HepG2 (cell line): ENCODE data around the gene FOXR1. TPM values are rescaled to one million over a fixed set of nuclear protein-coding genes. Genes with fewer than 3 reads are reported as not detected.

Source experiments
- ATAC-seq: fragments of 200-7000 bp; cut with Tn5 transposase; 3 replicates; pipeline ENCODE4 v1.9.1; 2020; ENCODE audit warnings: mild to moderate bottlenecking, moderate library complexity
- BruUV-seq: library from RNA; stranded (reverse); fragments of 400-500 nt; replicated peaks from 2 replicates; lab custom pipeline; 2021; lab: Mats Ljungman, UMichigan
- CTCF ChIA-PET: fragments of 300-600 bp; formaldehyde crosslinking; extraction: SDS; loops from one replicate; lab custom pipeline; 2021; ENCODE audit warnings: low total read pairs, inconsistent platforms, low intra/inter-chr PET ratio; lab: Yijun Ruan, JAX
- POLR2A ChIA-PET: fragments of 350-600 bp; sonication (Branson Sonifier 250); formaldehyde crosslinking; loops from one replicate; lab custom pipeline; 2020; ENCODE audit warnings: antibody characterized with exemption, inconsistent platforms; lab: Yijun Ruan, JAX
- DNase-seq: peaks from one replicate; pipeline ENCODE4 v3.0.0-alpha.2; 2015; ENCODE audit warnings: low spot score
- FAIRE-seq: peaks from 3 replicates; lab custom pipeline; 2011; peaks lifted over from hg19 to GRCh38; lab: Jason Lieb, UNC
- H2AFZ ChIP-seq: one replicate; pipeline ENCODE4 v1.6.1; 2011; ENCODE audit warnings: low read length, inconsistent platforms
- H3K27ac ChIP-seq: fragments of 300-600 bp; 3 replicates; pipeline ENCODE4 v1.8.0; 2011; ENCODE audit warnings: mixed run types, mild to moderate bottlenecking, mixed read lengths, low read length, inconsistent platforms; ENCODE audit not compliant: insufficient read depth; ENCODE audit errors: extremely low read length
- H3K27me3 ChIP-seq, 2 experiments: fragments of 200-600 bp in 1 of 2; 2 replicates in 1 of 2; 3 replicates in 1 of 2; pipeline versions ENCODE4 v1.6.0 to v1.8.0; 2011; ENCODE audit warnings: low read length in 2 of 2, mild to moderate bottlenecking in 2 of 2, moderate library complexity in 2 of 2, inconsistent platforms in 1 of 2; ENCODE audit not compliant: insufficient read depth in 2 of 2, control insufficient read depth in 1 of 2
- H3K36me3 ChIP-seq, 2 experiments: fragments of 200-600 bp in 1 of 2; replicated peaks in 1 of 2; 2 replicates in 1 of 2; 3 replicates in 1 of 2; pipeline versions ENCODE4 v1.5.1 to v1.8.0; 2011; ENCODE audit warnings: low read length in 2 of 2, inconsistent platforms in 1 of 2; ENCODE audit not compliant: insufficient read depth in 2 of 2, control insufficient read depth in 1 of 2
- H3K4me1 ChIP-seq: 2 replicates; pipeline ENCODE4 v1.5.1; 2012; ENCODE audit warnings: low read length, inconsistent platforms; ENCODE audit not compliant: insufficient read depth
- H3K4me2 ChIP-seq: 2 replicates; pipeline ENCODE4 v1.6.0; 2011; ENCODE audit warnings: low read depth, low read length, inconsistent platforms
- H3K4me3 ChIP-seq, 3 experiments: fragments of 200-600 bp in 1 of 3; sonication (generic), shearing (Covaris generic) in 1 of 3; replicated peaks in 1 of 3; 2 replicates each; pipeline ENCODE4 v1.5.1; 2011 to 2016; ENCODE audit warnings: low read length in 3 of 3, inconsistent platforms in 2 of 3, low read depth in 2 of 3, mild to moderate bottlenecking in 2 of 3, control low read depth in 1 of 3, mixed read lengths in 1 of 3; ENCODE audit not compliant: insufficient read depth in 1 of 3
- H3K79me2 ChIP-seq: one replicate; pipeline ENCODE4 v1.6.1; 2011; ENCODE audit warnings: low read length, inconsistent platforms; ENCODE audit not compliant: insufficient read depth
- H3K9ac ChIP-seq: 2 replicates; pipeline ENCODE4 v1.6.0; 2011; ENCODE audit warnings: mild to moderate bottlenecking, low read depth, low read length, inconsistent platforms; ENCODE audit not compliant: insufficient read depth
- H3K9me3 ChIP-seq: 2 replicates; pipeline ENCODE4 v1.5.1; 2012; ENCODE audit warnings: mild to moderate bottlenecking, low read length
- H4K20me1 ChIP-seq: 2 replicates; pipeline ENCODE4 v1.6.0; 2011; ENCODE audit warnings: inconsistent platforms, mild to moderate bottlenecking, low read length, moderate library complexity; ENCODE audit not compliant: insufficient read depth
- CBFB ChIP-seq: sonication (generic); formaldehyde crosslinking; IDR thresholded peaks from 2 replicates; pipeline ENCODE4 v1.4.0; 2020; ENCODE audit warnings: missing genetic modification reagents
- EEA1 ChIP-seq: sonication (generic); formaldehyde crosslinking; IDR thresholded peaks from 2 replicates; pipeline ENCODE4 v1.5.1; 2020; ENCODE audit warnings: mild to moderate bottlenecking, missing genetic modification reagents, borderline replicate concordance
- GABPA ChIP-seq, 2 experiments: IDR thresholded peaks; 2 replicates each; pipeline ENCODE4 v1.6.1; 2011 to 2016; ENCODE audit warnings: low read depth in 2 of 2, low read length in 1 of 2, missing biosample characterization in 1 of 2, missing genetic modification characterization in 1 of 2
- GLI4 ChIP-seq: sonication (generic); formaldehyde crosslinking; IDR thresholded peaks from 2 replicates; pipeline ENCODE4 v1.5.1; 2020; ENCODE audit warnings: missing genetic modification reagents, mild to moderate bottlenecking, moderate library complexity, borderline replicate concordance
- NCOA1 ChIP-seq: sonication (generic); formaldehyde crosslinking; IDR thresholded peaks from 2 replicates; pipeline ENCODE4 v1.9.0; 2021; ENCODE audit warnings: missing genetic modification reagents
- NFIB ChIP-seq: sonication (generic); formaldehyde crosslinking; IDR thresholded peaks from 2 replicates; pipeline ENCODE4 v1.9.0; 2021; ENCODE audit warnings: missing genetic modification reagents, mild to moderate bottlenecking, borderline replicate concordance
- RNF2 ChIP-seq: fragments of 450-650 bp; conservative IDR thresholded peaks from 2 replicates; pipeline ENCODE4 v1.6.1; 2016; ENCODE audit warnings: low read depth
- ZFY ChIP-seq: sonication (generic); formaldehyde crosslinking; IDR thresholded peaks from 2 replicates; pipeline ENCODE4 v1.4.0; 2020; ENCODE audit warnings: missing genetic modification reagents
- ZNF20 ChIP-seq: sonication (generic); formaldehyde crosslinking; IDR thresholded peaks from 2 replicates; pipeline ENCODE4 v1.4.0; 2020; ENCODE audit warnings: mild to moderate bottlenecking, moderate library complexity, missing genetic modification reagents
- ZNF24 ChIP-seq: fragments of 450-650 bp; IDR thresholded peaks from 2 replicates; pipeline ENCODE4 v1.6.1; 2017; ENCODE audit warnings: antibody characterized with exemption, mild to moderate bottlenecking
- ZNF3 ChIP-seq: IDR thresholded peaks from 2 replicates; pipeline ENCODE4 v1.7.0; 2017; ENCODE audit warnings: inconsistent platforms
- ZNF598 ChIP-seq: sonication (generic); formaldehyde crosslinking; IDR thresholded peaks from 2 replicates; pipeline ENCODE4 v1.5.1; 2020; ENCODE audit warnings: mild to moderate bottlenecking, missing genetic modification reagents, borderline replicate concordance
- ZNF749 ChIP-seq: sonication (generic); formaldehyde crosslinking; IDR thresholded peaks from 2 replicates; pipeline ENCODE4 v1.8.0; 2022; ENCODE audit warnings: mild to moderate bottlenecking, missing genetic modification reagents, moderate library complexity, borderline replicate concordance
- ZNF775 ChIP-seq: sonication (generic); formaldehyde crosslinking; IDR thresholded peaks from 2 replicates; pipeline ENCODE4 v1.4.0; 2020; ENCODE audit warnings: missing genetic modification reagents, mild to moderate bottlenecking, moderate library complexity, borderline replicate concordance
- whole genome bisulfite sequencing: methylation state at CpG from one replicate; pipeline ENCODE4 v1.1.6; 2017; ENCODE audit warnings: low lambda C conversion rate; 5-methylcytosine and 5-hydroxymethylcytosine counted together
- in situ Hi-C: cut with HindIII; loops from 2 replicates; pipeline ENCODE4 v1.10.0; 2017; ENCODE audit warnings: low pct_unique_long_range_greater_than_20kb; ENCODE audit not compliant: extremely low pct_ligation_motif_present
- intact Hi-C: fragments of 100-400 bp; cut with micrococcal nuclease; formaldehyde crosslinking; loops from one replicate; pipeline ENCODE4 v1.10.0; 2022; ENCODE audit not compliant: unreplicated experiment
- polyA plus RNA-seq, 8 experiments: library from polyadenylated mRNA; depleted of rRNA in 3 of 8; stranded (reverse) in 7 of 8; unstranded in 1 of 8; fragments of >200 nt; fragmentation: Illumina TruSeq in 4 of 8; extraction: Trizol in 4 of 8; gene quantifications; 2 replicates each; pipeline versions ENCODE4 v1.2.1 to v1.2.3, GENCODE V29; 2011 to 2016; ENCODE audit warnings: low read depth in 4 of 8, missing spikeins in 1 of 8, mixed read lengths in 1 of 8; ENCODE audit not compliant: insufficient read depth in 1 of 8
- total RNA-seq, 5 experiments: library from RNA; depleted of rRNA; stranded (reverse); fragments of >200 nt; fragmentation: Illumina TruSeq; extraction: Trizol; gene quantifications; 2 replicates each; pipeline ENCODE4 v1.2.3, GENCODE V29; 2016; ENCODE audit warnings: low read depth in 1 of 5
- TF ChIP-seq, protein P1 (sequence below): sonication (generic); formaldehyde crosslinking; IDR thresholded peaks from 2 replicates; pipeline ENCODE4 v1.4.0; 2020; ENCODE audit warnings: missing genetic modification reagents

Gene FOXR1
- total and polyA plus RNA-seq, 2 of the 13 experiments (the other 11 are each of a cell fraction or from before 2014, with no cell fraction given) = not detected

DNA sequence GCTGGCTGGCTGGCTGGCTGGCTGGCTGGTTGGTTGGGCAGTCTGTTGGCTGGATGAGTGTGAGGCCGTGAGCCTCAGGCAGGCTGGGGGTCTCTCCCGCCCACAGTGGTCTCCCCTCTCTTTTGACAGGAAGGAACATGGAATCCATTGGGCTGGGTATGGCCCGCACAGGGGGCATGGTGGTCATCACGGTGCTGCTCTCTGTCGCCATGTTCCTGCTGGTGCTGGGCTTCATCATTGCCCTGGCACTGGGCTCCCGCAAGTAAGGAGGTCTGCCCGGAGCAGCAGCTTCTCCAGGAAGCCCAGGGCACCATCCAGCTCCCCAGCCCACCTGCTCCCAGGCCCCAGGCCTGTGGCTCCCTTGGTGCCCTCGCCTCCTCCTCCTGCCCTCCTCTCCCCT is 13.6 kb upstream of the FOXR1 start:
- H2AFZ ChIP-seq = no peak overlapping the region
- WGBS = 11% methylated on average over 3 of the region's 8 CpGs
- no TSS peak for BruUV-seq
- no peak overlapping the region for H3K4me2 ChIP-seq
- H3K4me1 ChIP-seq = no peaks in the 10 kb centered on the region; the same call in 1 of the 2 replicates
- H3K9ac ChIP-seq = no peak overlapping the region
- CTCF ChIA-PET = no interaction called here
- POLR2A ChIA-PET = no interaction called here
- FAIRE-seq (no peak), DNase-seq (no peak), ATAC-seq (no peak)
- intact Hi-C loops = no loop called here
- no peak overlapping the region for H3K27ac ChIP-seq
- peaks cover 2 to 61% of the 10 kb centered on the region in 2 experiments; a peak in 4 of 5 replicates for H3K27me3 ChIP-seq
- no peaks in the 10 kb centered on the region for H3K79me2 ChIP-seq
- no peak overlapping the region for H3K4me3 ChIP-seq
- in situ Hi-C loops = loop anchor here (5.0 kb wide), 1 partner anchor 266 kb away; no protein-coding TSS in a partner anchor
- H3K9me3 ChIP-seq = no peaks in the 10 kb centered on the region
- TF ChIP-seq ZNF20 (no peak), GABPA (IDR thresholded peaks at IDR 0.05; ENCODE audit: low read depth, low read length) (no peak), GABPA (CRISPR knock-in tag; IDR thresholded peaks at IDR 0.05; ENCODE audit: low read depth) (no peak), ZNF775 (CRISPR knock-in tag) (no peak), ZNF749 (CRISPR knock-in tag) (no peak), ZNF24 (no peak)
- no peaks in the 10 kb centered on the region for H3K36me3 ChIP-seq
- no peaks in the 10 kb centered on the region for H4K20me1 ChIP-seq

DNA sequence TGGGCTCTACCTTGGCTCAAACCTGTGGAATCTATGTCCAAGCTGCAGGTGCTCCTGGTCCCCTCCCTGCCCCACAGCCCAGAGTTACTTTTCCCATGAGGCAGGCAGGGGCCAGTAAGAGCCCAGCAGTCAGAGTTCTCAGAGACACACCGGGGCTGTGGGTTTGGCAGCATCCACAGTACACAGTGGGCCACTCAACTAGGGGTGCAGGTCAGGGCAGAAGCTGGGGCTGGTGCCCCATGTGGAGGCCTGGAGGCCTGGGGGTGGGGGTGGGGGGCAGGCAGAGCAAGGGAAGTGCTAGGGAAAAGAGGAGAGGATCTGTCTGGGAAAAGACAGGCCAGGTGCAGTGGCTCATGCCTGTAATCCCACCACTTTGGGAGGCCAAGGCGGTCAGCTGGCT is 13.0 kb upstream of the FOXR1 start:
- CTCF ChIA-PET = no interaction called here
- no peaks in the 10 kb centered on the region for H3K36me3 ChIP-seq
- WGBS = 6% methylated on average over 2 of the region's 2 CpGs
- DNase-seq = no peak
- H4K20me1 ChIP-seq = no peaks in the 10 kb centered on the region
- H3K9ac ChIP-seq = no peak overlapping the region
- no peak for FAIRE-seq
- POLR2A ChIA-PET = no interaction called here
- H3K27ac ChIP-seq = no peak overlapping the region
- peaks cover 2 to 58% of the 10 kb centered on the region in 2 experiments; a peak in 4 of 5 replicates for H3K27me3 ChIP-seq
- no peaks in the 10 kb centered on the region; the same call in 1 of the 2 replicates for H3K4me1 ChIP-seq
- in situ Hi-C loops (loop anchor here (5.0 kb wide), 1 partner anchor 266 kb away; no protein-coding TSS in a partner anchor), intact Hi-C loops (no loop called here)
- TF ChIP-seq RNF2 (no peak), ZNF3 (no peak), CBFB (CRISPR knock-in tag) (no peak), ZNF598 (CRISPR knock-in tag) (no peak), GLI4 (no peak), EEA1 (CRISPR knock-in tag) (no peak), NFIB (no peak), ZFY (CRISPR knock-in tag) (no peak), NCOA1 (no peak)
- TF ChIP-seq, protein P1, sequence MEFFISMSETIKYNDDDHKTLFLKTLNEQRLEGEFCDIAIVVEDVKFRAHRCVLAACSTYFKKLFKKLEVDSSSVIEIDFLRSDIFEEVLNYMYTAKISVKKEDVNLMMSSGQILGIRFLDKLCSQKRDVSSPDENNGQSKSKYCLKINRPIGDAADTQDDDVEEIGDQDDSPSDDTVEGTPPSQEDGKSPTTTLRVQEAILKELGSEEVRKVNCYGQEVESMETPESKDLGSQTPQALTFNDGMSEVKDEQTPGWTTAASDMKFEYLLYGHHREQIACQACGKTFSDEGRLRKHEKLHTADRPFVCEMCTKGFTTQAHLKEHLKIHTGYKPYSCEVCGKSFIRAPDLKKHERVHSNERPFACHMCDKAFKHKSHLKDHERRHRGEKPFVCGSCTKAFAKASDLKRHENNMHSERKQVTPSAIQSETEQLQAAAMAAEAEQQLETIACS = no peak
- ATAC-seq = no peak
- H3K4me2 ChIP-seq = no peak overlapping the region
- no peaks in the 10 kb centered on the region for H3K79me2 ChIP-seq
- no peak overlapping the region for H2AFZ ChIP-seq
- BruUV-seq = no TSS peak
- H3K4me3 ChIP-seq = no peak overlapping the region
- H3K9me3 ChIP-seq = no peaks in the 10 kb centered on the region
